Panc1 (cell line): ENCODE data around the gene ZNF497. TPM values are rescaled to one million over a fixed set of nuclear protein-coding genes. Genes with fewer than 3 reads are reported as not detected.
"Not testable (repeated sequence)": the region's sequence is repeated elsewhere in the genome, so short reads cannot be mapped to it uniquely, and the experiment has no call there.

ENCODE experiments used
- ATAC-seq: fragments of 200-7000 bp; cut with Tn5 transposase; 2 replicates; pipeline ENCODE4 v1.9.1; 2020; ENCODE audit warnings: mild to moderate bottlenecking, moderate library complexity
- BruUV-seq: library from RNA; stranded (reverse); fragments of 400-500 nt; replicated peaks from 2 replicates; lab custom pipeline; 2021; lab: Mats Ljungman, UMichigan
- CTCF ChIA-PET: fragments of 300-600 bp; sonication (Branson Sonifier 250); formaldehyde crosslinking; loops from one replicate; lab custom pipeline; 2022; ENCODE audit warnings: antibody characterized with exemption; lab: Charles Lee
- POLR2A ChIA-PET: fragments of 300-600 bp; sonication (Branson Sonifier 250); formaldehyde crosslinking; loops from one replicate; lab custom pipeline; 2022; ENCODE audit warnings: antibody characterized with exemption; lab: Charles Lee
- DNase-seq: peaks from one replicate; pipeline ENCODE4 v3.0.0-alpha.2; 2010; ENCODE audit warnings: low read depth, low spot score
- H3K27ac ChIP-seq: 2 replicates; pipeline ENCODE4 v1.5.1; 2011; ENCODE audit warnings: mild to moderate bottlenecking, low read length, inconsistent platforms
- H3K27me3 ChIP-seq: fragments of 200-500 bp; sonication (Bioruptor generic); 2 replicates; pipeline ENCODE4 v1.6.0; 2014; ENCODE audit warnings: low read length, inconsistent platforms; ENCODE audit not compliant: control insufficient read depth, insufficient read depth
- H3K36me3 ChIP-seq: fragments of 200-500 bp; sonication (Bioruptor generic); 2 replicates; pipeline ENCODE4 v1.5.1; 2014; ENCODE audit warnings: inconsistent platforms, mild to moderate bottlenecking, low read length, moderate library complexity; ENCODE audit not compliant: control insufficient read depth, insufficient read depth
- H3K4me1 ChIP-seq: 2 replicates; pipeline ENCODE4 v1.5.1; 2011; ENCODE audit warnings: inconsistent platforms, mild to moderate bottlenecking, low read length, moderate library complexity; ENCODE audit not compliant: control insufficient read depth, insufficient read depth
- H3K4me3 ChIP-seq, 2 experiments: 2 replicates each; pipeline ENCODE4 v1.5.1; 2011 to 2012; ENCODE audit warnings: low read depth in 2 of 2, low read length in 2 of 2, mild to moderate bottlenecking in 2 of 2, inconsistent platforms in 1 of 2, moderate library complexity in 1 of 2
- H3K9me3 ChIP-seq: fragments of 200-500 bp; sonication (Bioruptor generic); 2 replicates; pipeline ENCODE4 v1.5.1; 2014; ENCODE audit warnings: low read depth, mild to moderate bottlenecking, inconsistent platforms, low read length, moderate library complexity; ENCODE audit not compliant: control insufficient read depth, insufficient read depth
- POLR2AphosphoS5 ChIP-seq: IDR thresholded peaks from 2 replicates; pipeline ENCODE4 v1.6.1; 2012; ENCODE audit warnings: mild to moderate bottlenecking, low read depth, low read length, moderate library complexity
- SIN3A ChIP-seq: IDR thresholded peaks from 2 replicates; pipeline ENCODE4 v1.6.1; 2012; ENCODE audit warnings: low read depth, mild to moderate bottlenecking, low read length, moderate library complexity, borderline replicate concordance; ENCODE audit not compliant: insufficient read depth
- TCF7L2 ChIP-seq: IDR thresholded peaks from 2 replicates; pipeline ENCODE4 v1.6.1; 2011; ENCODE audit warnings: mild to moderate bottlenecking, low read depth, low read length, inconsistent platforms
- in situ Hi-C: cut with HindIII; loops from 2 replicates; pipeline ENCODE4 v1.10.0; 2016; ENCODE audit warnings: low sequenced_read_pairs, low pct_unique_long_range_greater_than_20kb
- intact Hi-C: fragments of 100-400 bp; cut with micrococcal nuclease; formaldehyde crosslinking; loops from one replicate; pipeline ENCODE4 v1.10.0; 2022; ENCODE audit not compliant: unreplicated experiment
- total RNA-seq: library from RNA; stranded (reverse); gene quantifications from one replicate; pipeline ENCODE4 v1.2.1, GENCODE V29; 2021; ENCODE audit not compliant: unreplicated experiment
- TF ChIP-seq, protein P1 (sequence below): fragments of 450-650 bp; IDR thresholded peaks from 2 replicates; pipeline ENCODE4 v1.5.1; 2017; ENCODE audit warnings: mild to moderate bottlenecking

The ZNF497 gene
- total RNA-seq, 1 experiment from 2014 or later, result 1.9 TPM

DNA sequence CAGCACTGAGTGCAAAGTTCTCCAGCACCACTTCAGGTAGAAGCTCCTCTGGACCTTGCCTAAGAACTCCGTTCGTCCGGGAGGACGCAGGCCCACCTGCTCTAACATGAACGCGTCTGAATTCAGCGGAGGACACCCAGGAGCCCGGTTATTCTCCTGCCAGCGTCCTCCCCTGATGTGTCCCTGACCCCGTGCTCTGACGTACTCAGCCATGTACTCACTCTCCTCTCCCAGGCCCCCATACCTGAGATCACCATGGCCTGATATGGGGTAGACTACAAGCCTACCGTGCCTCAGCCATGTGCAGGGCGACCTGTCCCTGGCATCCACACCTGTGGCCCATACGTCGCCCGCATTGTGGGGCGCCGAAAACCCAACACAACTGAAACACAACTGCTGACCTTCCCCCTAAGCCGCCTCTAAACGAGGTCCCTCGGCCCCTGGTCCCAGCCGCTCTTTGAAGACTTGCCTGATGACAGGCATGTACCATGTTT is 45.2 kb upstream of the ZNF497 start:
- H3K27me3 ChIP-seq, result no peaks in the 10 kb centered on the region
- H3K4me1 ChIP-seq, result peaks cover 29% of the 10 kb centered on the region
- TSS peak; percentile 98 for BruUV-seq
- H3K36me3 ChIP-seq, result no peaks in the 10 kb centered on the region; the same call in 1 of the 2 replicates
- TF ChIP-seq TCF7L2 (no peak), SIN3A (0 out of 2 replicates have a peak, but pooled peaks have one; percentile 45)
- no peaks in the 10 kb centered on the region for H3K9me3 ChIP-seq
- H3K4me3 ChIP-seq, result peak overlapping the region; percentile 86 to 97
- in situ Hi-C loops, result no loop called here
- H3K27ac ChIP-seq, result peak overlapping the region; percentile 96
- POLR2A ChIA-PET, result no interaction called here
- CTCF ChIA-PET, result no interaction called here
- peak; percentile 38 for ATAC-seq
- DNase-seq, result no peak
- intact Hi-C loops, result no loop called here

DNA sequence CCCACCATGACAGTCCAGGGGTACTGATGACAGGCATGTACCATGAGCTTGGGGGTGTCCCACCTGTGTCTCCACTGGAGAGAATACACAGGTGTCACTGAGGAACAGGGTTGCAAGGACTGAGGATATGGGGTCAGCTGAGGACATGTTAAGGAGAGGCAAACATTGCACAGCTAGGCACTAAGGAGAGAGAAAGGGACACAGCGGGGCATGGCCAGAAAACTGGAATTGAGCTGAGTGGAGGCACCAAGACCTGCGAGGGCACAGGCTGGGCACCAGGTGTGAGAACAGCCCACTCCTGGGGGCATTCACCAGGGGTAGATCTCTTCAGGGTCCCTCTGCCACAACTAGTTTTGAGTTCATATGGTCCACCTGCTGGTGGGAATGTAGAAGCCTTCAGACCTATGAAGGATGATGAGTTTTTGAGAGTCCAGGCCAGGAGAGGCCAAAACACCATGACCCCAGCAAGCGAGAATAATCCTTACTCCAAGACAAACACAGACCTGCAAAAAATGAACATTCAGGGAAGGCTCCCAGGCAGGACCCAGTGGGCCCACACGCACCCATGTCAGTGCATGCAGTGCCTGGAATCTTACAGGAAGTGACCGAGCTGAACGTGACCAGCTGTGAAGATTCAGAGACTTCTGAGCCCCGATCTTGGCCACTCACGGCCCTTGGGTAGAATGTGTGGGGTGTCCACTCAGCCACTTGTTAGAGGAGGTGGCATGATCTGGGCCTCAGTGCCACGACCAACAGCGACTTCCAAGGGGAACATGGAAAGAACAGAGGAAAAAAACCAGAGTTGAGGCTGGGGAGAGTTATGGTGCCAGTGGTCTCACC is 44.5 kb upstream of the ZNF497 start:
- ChIA-PET CTCF (interaction anchor here (0.6 kb wide), 1 partner anchor 1595 kb away, joined by 4 read pairs; no protein-coding TSS in a partner anchor), POLR2A (no interaction called here)
- Histone ChIP-seq H3K4me3 (peak overlapping the region; percentile 86 to 97), H3K27me3 (no peaks in the 10 kb centered on the region), H3K4me1 (peaks cover 36% of the 10 kb centered on the region), H3K9me3 (no peaks in the 10 kb centered on the region), H3K36me3 (no peaks in the 10 kb centered on the region; the same call in 1 of the 2 replicates), H3K27ac (peak overlapping the region; percentile 96)
- in situ Hi-C loops, result no loop called here
- intact Hi-C loops, result no loop called here
- peak; percentile 11; the same call in 1 of the 2 replicates for ATAC-seq
- no peak for DNase-seq
- BruUV-seq, result no TSS peak
- TF ChIP-seq POLR2AphosphoS5, result no peak; the same call in 1 of the 2 replicates
- TF ChIP-seq, protein P1, sequence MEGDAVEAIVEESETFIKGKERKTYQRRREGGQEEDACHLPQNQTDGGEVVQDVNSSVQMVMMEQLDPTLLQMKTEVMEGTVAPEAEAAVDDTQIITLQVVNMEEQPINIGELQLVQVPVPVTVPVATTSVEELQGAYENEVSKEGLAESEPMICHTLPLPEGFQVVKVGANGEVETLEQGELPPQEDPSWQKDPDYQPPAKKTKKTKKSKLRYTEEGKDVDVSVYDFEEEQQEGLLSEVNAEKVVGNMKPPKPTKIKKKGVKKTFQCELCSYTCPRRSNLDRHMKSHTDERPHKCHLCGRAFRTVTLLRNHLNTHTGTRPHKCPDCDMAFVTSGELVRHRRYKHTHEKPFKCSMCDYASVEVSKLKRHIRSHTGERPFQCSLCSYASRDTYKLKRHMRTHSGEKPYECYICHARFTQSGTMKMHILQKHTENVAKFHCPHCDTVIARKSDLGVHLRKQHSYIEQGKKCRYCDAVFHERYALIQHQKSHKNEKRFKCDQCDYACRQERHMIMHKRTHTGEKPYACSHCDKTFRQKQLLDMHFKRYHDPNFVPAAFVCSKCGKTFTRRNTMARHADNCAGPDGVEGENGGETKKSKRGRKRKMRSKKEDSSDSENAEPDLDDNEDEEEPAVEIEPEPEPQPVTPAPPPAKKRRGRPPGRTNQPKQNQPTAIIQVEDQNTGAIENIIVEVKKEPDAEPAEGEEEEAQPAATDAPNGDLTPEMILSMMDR, result peak; percentile 77; the same call in 1 of the 2 replicates
- TF ChIP-seq SIN3A, result no peak

DNA sequence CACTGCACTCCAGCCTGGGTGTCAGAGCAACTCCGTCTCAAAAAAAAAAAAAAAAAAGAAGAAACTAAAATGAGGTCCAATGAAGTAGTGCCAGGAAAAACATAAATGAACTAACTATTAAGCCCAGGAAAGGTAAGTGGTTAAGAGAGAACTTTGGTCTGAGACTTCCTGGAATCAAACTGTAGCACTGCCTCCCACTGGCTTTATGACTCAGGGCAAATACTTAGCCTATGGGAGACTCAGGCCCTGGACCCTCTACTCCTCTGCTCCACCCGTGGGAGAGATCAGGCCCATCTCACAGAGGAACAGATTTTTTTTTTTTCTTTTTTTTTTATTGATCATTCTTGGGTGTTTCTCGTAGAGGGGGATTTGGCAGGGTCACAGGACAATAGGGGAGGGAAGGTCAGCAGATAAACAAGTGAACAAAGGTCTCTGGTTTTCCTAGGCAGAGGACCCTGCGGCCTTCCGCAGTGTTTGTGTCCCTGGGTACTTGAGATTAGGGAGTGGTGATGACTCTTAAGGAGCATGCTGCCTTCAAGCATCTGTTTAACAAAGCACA is 41.4 kb upstream of the ZNF497 start:
- ChIA-PET CTCF (interaction anchor here (0.6 kb wide), 1 partner anchor 11 kb away, joined by 5 read pairs; no protein-coding TSS in a partner anchor), POLR2A (interaction anchor here (0.6 kb wide), 1 partner anchor 39 kb away, joined by 13 read pairs; no protein-coding TSS in a partner anchor)
- H3K27me3 ChIP-seq, H3K4me3 ChIP-seq, BruUV-seq, intact Hi-C loops, ATAC-seq, DNase-seq, H3K36me3 ChIP-seq, in situ Hi-C loops, H3K9me3 ChIP-seq, H3K27ac ChIP-seq: not testable (repeated sequence)
- H3K4me1 ChIP-seq, result peaks cover 32% of the 10 kb centered on the region
